Subcutaneous adipose tissue (tissue), 4 donors: ENCODE measurements around the gene ITGA3. TPM values are rescaled to one million over a fixed set of nuclear protein-coding genes. Genes with fewer than 3 reads are reported as not detected.

ENCODE experiments used
- total RNA-seq, 4 donors: library from RNA; depleted of rRNA; stranded (reverse); fragments of >200 nt; gene quantifications; one replicate each; pipeline ENCODE4 v1.1.0, GENCODE V29; 2016
- TF ChIP-seq, protein P1 (sequence below): fragments of 450-650 bp; IDR thresholded peaks from one replicate; pipeline ENCODE4 v1.5.1; 2016; ENCODE audit warnings: low read depth, mild to moderate bottlenecking, control low read depth, antibody characterized with exemption, moderate library complexity

The ITGA3 gene
- total RNA-seq, 4 donors from 2014 or later, result 9.0 to 98.8 (median 19.3) TPM

DNA sequence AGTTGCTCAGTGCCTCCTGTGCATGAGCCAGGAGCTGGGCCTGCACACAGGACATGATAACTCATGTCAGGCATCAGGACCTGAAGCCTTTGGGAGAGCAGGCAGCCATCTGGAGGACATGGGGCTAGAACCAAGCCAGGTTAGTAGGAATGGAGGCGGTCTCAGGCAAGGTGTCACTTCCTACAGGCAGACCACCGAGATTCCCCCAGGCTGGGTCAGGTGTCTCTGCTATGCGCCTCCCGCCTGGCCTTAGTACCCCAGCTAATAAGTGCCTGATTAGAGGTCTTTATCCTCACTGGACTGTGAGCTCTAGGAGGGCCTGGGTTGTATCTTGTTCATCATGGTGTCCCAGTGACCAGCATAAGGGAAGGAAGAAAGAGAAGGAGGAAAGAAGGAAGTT lies 58.5 kb downstream of the ITGA3 start:
- TF ChIP-seq, protein P1, sequence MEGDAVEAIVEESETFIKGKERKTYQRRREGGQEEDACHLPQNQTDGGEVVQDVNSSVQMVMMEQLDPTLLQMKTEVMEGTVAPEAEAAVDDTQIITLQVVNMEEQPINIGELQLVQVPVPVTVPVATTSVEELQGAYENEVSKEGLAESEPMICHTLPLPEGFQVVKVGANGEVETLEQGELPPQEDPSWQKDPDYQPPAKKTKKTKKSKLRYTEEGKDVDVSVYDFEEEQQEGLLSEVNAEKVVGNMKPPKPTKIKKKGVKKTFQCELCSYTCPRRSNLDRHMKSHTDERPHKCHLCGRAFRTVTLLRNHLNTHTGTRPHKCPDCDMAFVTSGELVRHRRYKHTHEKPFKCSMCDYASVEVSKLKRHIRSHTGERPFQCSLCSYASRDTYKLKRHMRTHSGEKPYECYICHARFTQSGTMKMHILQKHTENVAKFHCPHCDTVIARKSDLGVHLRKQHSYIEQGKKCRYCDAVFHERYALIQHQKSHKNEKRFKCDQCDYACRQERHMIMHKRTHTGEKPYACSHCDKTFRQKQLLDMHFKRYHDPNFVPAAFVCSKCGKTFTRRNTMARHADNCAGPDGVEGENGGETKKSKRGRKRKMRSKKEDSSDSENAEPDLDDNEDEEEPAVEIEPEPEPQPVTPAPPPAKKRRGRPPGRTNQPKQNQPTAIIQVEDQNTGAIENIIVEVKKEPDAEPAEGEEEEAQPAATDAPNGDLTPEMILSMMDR, result no peak

- TF ChIP-seq, protein P1, result no peak
Measured at GRCh38 chr17:50114849-50115357, 59.0 kb downstream of the ITGA3 start.

GRCh38 chr17:50115756-50116155 lies 59.8 kb downstream of the ITGA3 start:
- TF ChIP-seq, protein P1, result no peak

DNA sequence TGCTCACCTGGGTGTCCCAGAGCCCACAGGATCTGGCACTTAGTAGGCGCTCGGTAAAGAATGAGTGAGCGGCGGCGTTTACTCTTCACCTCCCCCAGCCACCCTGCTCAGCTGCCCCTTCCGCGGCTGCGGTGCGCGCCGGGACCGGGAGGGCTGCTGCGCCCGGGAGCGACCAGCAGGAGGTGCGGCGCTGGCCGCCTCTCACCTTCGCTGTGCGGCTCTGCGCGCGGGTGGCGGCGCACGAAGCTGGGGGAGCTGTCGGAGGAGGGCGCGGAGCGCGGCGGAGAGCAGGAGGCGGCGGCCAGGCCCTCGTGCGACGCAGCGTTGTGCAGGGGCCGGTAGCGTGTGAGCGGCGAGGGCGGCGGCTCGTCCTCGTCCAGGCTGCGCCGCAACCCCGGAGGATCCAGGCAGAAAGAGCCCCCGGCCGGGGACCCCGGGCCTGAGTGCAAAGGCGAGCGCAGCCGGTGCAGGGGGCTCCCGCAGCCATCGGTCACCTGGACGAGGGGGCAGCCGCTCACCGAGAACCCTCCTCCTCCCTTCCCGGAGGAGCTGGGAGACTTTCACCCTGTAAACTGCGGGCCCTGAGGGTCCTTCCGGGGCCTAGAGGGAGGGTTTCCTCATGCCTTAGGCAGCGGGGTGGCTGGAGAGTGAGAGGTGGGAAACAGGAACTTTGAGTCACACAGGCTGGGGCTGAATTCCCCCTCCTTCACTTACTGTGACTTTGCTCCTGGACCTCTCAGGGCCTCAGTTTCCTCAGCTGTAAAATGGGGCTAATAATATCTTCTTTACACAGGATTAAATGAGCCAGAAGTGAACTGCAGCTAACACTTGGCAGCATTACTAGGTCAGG lies 61.5 kb downstream of the ITGA3 start:
- TF ChIP-seq, protein P1, result no peak

- TF ChIP-seq, protein P1, result no peak
Measured at GRCh38 chr17:50118076-50118827, 62.3 kb downstream of the ITGA3 start.

DNA sequence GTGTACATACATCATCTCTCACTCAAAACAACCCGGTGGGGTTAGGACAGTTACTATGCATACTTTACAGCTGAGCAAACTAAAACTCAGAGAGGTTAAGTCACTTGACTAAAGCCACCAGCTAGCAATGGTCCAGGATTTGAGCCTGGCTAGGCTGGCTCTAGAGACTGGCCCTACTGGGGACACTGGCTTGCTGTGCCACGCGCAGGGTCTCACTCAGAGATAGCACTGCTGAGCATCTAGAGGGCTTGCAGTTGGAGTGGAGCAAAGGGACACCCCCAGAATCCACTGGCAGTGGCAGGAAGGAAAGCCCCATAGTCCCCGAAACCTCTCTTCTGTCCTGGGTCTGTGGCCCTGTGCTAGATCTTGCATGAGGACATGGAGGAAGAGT lies 62.9 kb downstream of the ITGA3 start:
- TF ChIP-seq, protein P1, result no peak
